ENCODE measurements around the gene NR2F1-AS1.

Gene NR2F1-AS1

DNA sequence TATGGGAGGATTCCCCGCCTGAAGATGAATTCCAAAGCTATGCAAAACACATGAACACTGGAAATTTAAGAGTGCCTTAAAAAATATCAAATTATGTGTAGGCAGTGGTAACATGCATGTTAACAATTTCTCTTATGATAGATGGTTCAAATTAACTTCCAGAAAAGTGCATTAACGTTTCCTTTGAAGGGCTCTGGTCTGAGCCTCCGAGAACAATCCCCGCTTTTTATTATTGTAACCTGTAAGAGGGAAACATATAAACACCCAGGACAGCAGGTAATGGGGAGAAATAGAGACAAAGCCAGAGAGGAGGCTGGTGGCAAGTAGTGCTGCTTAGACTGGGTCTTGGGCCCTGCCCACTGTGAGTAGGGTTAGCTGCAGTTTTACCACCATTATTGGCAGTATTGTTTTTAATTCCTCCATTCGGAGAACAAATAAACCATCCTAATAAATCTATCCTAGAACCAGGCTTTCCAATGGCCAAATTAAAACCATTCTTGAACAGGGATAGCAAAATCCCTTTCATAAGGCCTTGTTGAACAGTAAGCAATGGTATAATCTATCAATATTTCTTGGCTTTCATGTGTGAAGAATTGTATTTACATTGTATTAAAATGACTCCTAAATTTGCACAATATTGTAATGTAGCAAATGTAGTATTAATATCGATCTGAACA is 8.3 kb upstream of the NR2F1-AS1 start:
- DNase-seq, result no peak

DNA sequence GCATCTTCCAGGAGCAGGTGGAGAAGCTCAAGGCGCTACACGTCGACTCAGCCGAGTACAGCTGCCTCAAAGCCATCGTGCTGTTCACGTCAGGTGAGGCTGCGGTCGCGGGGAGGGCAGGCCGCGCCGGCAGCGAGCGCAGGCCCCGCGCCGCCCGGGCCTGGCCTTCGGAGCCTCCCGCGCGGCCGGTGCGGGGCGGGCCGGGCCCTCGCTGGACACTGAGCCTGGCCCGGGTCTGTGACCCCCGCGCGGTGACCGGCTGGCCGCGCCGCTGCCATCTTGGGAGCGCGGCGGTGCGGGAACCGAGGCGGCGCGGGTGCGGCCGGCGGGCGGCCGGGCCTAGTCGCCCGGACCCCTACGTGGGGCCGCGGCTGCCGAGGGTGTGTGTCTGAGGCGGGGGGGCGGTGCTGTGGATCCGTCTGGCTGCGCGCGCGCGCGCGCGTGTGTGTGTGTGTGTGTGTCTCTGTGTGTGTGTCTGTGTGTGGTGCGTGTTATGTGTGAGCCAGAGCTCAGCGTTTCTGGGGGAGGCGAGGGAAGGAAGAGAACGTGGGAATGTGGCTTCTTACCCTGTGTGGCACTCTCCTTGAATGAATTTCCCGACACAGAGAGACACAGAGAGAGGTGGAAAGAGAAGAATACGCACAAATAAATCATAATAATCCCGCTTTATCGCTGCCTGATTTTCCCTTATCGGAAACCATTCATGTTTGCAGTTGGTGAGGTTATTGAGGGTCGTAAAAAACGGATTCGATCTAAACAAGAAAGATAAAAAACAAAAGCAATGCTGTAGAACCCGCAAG is 7.5 kb upstream of the NR2F1-AS1 start:
- no peak for DNase-seq

DNA sequence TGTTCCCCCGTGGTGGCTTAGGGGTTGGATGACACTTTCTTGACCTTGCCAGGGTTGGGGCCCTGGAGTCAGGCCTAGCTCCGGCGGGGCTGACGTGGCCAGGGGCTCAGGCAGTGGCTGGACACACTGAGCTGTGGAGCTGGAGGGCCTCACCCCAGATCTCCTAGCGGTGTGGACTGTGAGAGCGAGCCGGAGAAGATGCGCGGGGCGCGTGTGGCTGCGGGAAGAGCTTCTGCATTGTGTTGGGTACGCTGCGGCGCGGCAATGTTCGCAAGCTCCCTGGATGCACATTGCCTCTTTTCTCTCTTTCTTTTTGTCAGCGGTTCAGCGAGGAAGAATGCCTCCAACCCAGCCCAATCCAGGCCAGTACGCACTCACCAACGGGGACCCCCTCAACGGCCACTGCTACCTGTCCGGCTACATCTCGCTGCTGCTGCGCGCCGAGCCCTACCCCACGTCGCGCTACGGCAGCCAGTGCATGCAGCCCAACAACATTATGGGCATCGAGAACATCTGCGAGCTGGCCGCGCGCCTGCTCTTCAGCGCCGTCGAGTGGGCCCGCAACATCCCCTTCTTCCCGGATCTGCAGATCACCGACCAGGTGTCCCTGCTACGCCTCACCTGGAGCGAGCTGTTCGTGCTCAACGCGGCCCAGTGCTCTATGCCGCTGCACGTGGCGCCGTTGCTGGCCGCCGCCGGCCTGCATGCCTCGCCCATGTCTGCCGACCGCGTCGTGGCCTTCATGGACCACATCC is 6.8 kb upstream of the NR2F1-AS1 start:
- DNase-seq, result no peak

DNA sequence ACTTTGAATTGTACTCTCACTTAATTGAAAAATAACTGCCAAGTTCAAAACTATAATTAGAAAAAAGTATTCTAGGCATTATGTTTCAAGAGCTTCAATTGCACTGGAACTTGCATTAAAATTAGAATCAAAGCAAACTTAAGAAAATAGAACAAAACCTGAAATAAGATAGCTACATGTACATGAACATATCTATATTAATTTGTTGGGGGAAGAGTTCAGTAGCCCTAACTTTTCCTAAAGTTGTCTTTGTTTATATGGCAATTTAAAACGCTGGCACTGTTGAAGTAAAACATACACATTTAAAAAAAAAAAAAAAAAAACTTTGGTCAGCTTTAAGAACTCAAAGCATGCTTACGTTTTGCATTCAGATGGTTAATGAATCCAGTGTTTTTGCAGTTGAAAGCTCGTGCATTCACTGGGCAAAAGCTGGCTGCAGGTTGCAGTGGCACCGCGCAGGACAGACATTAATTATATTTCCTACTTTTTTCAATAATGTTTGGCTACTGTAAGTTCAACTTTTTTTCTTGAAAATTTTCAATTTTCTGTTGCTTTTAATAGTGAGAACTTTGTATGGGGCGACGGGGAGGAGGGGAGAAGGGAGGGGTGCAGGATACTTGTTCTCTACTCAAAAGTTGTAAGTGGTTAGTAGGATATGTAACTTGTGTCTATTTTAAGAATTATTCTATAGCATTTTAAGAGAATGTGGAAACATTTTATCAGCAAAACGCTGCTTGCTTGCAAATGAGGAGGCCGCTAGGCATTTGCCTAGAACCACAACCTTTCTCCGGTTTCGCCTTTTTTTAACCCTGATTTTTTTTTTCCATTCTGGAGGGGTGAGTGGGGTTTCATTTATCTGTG is 5.9 kb upstream of the NR2F1-AS1 start:
- no peak for DNase-seq

DNA sequence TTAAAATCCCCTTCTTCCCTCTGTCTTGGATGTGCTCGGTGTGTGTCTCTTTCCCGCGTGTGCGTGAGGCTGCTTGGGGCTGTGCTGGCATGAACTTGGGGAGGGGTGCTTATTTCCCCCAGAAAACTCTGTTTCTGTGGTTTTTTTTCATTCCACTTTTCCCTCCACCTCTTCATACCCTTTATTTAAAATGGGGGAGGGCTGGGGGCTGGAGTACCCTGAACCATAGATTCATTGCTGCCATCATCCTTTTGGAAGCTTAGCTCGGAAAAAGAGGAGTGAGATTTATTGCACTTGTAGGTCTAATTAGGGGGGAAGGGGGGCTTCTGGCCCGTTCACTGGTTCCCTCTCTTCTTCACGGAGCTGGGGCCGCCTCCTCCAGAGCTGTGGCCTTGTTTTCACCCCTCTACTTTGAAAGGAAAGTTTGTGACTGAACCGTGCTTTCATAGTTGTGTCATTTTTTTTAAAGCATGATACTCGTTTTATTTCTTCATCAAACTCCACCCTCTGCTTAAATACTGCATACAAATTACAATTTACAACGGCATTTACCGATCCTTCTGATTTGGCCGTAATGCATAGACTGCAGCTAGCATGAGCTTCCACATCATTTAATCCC is 4.9 kb upstream of the NR2F1-AS1 start:
- no peak for DNase-seq

DNA sequence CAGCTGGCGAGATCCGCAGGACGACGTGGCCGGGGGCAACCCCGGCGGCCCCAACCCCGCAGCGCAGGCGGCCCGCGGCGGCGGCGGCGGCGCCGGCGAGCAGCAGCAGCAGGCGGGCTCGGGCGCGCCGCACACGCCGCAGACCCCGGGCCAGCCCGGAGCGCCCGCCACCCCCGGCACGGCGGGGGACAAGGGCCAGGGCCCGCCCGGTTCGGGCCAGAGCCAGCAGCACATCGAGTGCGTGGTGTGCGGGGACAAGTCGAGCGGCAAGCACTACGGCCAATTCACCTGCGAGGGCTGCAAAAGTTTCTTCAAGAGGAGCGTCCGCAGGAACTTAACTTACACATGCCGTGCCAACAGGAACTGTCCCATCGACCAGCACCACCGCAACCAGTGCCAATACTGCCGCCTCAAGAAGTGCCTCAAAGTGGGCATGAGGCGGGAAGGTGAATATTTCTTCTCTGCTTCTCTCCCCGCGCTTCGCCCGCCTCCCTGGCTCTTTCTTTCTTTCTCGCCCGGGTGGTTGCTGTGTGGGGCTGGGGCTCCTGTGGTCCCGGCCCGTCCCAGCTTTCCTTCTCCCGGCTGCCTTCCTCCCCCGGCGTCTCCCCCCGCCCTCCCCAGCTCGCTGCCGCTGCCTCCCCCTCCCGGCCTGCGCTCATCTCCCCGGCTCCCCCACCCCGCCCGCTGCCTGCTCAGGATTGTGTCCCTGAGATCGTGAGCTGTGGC is 4.2 kb upstream of the NR2F1-AS1 start:
- no peak for DNase-seq

DNA sequence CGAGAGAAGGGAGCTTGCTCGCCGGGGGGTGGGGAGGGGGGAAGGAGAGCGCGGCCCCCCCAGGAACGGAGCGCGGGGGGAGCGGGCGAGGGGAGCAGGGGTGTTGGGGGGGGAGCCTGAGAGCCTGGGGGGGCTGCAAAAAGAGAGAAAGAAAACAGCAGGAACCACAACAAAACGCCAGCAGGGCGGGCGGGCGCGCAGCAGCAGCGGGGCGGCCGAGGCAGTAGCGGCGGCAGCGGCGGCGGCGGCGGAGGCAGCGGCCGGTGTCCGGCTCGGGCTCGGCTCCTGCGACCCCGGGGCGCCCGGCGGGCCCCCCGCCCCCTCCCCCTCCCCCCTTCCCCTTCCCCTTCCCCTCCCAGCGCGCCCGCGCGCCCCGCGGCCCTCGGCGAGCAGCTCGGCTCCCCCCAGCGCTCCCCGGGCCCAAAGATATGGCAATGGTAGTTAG is 3.6 kb upstream of the NR2F1-AS1 start:
- no peak for DNase-seq

DNA sequence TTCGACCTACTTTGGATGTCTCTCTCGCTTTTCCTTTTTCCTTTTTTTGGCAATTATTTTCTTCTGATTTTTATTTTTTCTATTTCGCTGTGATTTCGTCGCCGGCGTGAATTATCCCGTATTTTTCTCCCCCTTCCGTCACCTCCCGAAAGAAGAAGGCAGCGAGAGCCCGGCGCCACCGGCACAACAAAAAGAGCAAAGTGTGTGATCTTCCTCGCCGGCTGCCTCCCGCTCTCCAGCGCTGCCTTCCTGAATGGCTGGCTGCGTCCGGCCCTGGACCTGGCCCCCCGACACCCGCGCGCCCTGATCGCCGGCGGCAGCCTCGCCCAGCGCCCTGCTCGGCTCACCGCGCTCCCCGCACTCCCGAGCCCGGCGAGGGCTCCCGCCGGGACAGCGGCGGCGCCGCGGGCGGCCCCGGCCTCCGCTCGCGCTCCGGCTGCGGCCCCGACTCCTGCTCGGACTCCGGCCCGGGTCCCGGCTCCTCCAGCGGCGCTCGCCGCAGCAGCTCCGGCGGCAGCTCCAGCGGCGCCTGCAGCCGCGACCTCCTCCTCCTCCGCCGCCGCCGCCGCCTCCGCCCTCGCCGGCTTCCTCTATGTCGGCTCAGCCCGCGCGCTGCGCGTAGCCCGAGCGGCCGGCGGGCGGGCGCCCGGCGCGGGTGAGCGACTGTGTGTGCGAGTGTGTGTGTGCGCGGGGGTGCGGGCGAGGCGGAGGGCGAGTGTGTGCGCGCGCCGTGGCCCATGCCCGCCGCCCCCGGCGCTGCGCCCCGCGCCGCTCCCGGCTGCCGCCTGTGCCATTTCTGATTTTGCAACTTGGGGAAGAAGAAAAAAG is 3.0 kb upstream of the NR2F1-AS1 start:
- DNase-seq, result no peak

DNA sequence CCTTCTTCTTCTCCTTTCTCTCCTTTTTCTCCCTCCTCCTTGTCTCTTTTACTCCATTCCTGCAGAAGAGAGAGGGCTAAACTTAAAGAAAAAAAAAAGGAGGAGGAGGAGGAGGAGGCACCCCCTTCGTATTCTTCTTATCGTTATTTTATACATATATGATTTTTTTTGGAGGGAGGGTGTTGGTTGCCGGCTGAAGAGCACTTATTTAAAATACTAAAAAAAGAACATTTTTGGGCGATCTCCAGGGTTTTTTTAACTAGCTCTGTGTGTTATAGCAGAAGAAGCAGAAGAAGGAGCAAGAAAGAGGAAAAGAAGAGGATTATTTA is 2.4 kb upstream of the NR2F1-AS1 start:
- DNase-seq, result no peak

DNA sequence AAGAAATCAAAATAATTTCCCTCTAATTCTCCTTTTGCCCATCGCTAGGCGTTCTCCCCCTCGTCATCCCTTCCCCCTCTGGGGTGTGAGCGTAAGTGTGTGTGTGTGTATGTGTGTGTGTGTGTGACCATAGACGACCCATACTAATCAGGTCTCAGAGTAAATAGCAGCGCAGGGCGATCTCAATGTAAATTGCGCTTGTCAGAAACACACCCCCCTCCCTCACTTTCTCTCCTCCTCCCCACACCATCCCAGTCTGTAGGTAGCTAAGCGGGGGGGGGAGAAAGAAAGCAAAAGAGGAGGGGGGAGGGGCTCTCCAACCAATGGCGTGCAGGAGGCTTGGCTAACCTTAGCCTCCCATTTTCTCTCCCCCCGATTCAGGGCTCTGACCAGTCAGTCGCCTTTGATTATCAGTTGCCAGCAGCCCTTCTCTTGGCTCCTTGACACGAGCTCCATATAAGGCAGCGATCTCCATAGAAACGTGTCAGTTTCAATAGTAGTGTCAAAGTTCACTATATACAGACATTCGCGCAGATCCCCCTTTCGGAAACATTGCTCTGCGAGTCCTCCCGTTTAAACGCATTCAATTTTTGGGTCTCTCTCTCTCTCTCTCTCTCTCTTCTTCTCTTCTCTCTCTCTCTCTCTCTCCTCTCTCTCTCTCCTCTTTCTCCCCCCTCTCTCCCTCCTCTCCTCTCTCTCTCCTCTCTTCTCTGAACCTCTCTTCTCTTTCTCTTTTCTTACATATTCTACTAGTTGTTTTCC is 1.8 kb upstream of the NR2F1-AS1 start, which contains the start of gene NR2F1:
Gene NR2F1, plus strand, starts transcription at position 546 of the 762 bp plus-strand sequence. CDS start 1,802 bp downstream, outside the sequence.
- DNase-seq, result no peak

DNA sequence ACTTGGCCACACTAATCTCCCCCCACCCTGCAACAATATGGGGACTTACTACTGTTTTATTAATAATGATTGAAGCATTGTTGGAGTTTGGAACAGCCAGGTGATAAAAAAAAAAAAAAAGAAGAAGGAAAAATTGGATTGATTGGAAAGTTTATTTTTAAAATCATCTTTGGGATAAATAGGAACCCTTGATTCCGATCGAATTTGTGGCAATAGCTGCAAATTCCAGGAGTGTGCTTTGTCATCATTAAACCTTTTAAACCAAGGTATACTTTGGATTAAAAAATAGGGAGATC is 1.1 kb upstream of the NR2F1-AS1 start:
- DNase-seq, result no peak

DNA sequence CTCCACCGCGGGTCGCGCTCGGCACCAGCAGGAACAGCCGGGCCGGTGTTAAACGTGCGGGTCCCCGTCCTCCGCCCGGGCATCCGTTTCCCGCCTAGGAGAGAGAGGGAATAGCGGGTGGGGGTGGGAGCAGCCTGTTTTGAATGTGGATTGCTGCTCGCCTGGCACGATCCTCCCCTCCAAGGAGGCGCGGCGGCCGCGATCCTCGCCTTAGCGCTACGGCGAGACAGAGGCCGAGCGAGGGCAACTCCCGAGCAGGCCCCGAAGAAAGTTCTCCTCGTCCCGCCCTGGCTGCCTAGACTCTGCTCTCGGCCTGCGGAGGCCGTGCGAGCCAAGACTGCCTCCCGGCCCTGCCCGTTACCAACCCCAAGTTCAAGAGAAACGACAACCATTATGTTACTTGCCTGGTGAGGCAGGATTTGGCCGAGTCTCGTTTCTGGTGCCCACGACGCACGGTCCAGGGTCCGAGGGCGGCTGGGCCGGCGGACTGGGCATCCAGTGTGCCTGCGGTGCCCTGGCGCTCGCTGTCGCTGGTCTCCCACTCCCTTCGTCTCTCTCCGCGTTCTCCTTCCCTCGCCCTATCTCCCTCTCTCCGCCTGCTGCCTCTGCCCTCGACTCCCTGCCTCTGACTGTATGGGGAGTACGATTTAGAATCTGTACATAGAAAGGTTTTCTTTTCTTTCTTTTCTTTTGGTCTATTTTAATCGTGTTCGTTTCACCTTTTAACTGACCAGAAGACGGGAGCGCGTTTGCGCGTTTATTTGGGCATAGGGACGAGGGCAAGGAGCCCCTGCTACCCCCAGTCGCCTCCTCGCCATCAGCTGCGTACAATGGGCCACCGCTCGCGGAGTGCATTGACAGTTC is 724 bp downstream of the NR2F1-AS1 start:
- DNase-seq, result no peak

DNA sequence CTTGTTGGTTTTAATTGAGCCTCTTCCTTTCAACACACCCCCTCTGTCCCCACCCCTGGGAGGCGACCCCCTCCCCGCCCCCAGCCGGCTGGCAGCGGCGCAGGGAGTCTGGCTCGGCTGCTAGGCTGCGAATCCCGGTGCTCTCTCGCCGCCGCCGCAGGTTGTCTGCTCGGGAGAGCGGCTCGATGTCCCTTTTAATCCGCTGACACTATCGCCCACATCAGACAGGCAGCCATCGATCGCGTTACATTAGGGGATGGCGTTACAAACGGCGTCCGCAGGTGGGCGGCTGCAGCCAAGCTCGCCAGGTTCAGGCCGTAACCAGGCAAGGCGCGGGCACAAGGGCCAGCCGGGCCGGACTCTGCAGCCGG is 1.3 kb downstream of the NR2F1-AS1 start:
- DNase-seq, result no peak

DNA sequence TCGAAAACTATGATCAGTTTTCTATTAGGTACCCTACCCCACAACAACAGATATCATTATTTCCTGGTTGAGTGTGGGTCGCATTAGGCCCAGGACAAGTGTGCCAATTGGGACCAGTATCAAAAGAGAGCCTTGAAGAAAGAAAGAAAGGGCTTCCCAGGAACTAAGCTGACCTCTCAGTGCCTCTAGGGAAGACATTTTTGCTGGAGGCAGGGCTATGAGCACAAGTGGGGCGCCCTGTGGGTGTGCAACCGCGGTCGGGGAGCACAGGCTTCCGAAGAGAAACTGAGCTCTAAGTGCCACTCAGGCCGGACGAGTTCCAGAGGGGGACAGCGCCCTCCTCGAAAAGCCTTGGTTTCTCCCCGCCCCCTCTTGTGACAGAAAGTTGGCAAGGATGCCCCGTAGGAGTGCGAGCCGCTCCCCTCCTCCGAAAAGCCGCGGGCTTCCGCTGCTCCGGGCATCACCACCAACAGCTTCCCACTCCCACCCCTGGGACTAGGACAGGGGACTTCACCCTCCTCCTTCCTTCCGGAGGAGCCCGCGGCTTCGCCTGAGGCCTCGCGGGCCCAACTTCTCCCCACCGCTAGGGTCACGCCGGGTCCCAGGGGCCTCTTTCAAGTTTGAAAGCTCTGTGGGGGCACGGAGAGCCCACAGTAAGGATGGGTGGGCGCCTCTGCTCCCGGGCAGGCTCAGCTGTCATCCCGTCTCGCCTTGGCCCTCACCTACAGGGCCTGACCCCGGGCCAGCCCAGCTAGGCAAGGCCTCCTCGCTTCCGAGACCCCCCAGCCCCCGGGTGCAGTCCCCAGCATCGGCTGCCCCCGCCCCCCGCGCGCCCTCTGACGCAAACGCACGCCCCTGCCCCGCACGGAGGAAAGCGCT is 2.0 kb downstream of the NR2F1-AS1 start:
- no peak for DNase-seq

DNA sequence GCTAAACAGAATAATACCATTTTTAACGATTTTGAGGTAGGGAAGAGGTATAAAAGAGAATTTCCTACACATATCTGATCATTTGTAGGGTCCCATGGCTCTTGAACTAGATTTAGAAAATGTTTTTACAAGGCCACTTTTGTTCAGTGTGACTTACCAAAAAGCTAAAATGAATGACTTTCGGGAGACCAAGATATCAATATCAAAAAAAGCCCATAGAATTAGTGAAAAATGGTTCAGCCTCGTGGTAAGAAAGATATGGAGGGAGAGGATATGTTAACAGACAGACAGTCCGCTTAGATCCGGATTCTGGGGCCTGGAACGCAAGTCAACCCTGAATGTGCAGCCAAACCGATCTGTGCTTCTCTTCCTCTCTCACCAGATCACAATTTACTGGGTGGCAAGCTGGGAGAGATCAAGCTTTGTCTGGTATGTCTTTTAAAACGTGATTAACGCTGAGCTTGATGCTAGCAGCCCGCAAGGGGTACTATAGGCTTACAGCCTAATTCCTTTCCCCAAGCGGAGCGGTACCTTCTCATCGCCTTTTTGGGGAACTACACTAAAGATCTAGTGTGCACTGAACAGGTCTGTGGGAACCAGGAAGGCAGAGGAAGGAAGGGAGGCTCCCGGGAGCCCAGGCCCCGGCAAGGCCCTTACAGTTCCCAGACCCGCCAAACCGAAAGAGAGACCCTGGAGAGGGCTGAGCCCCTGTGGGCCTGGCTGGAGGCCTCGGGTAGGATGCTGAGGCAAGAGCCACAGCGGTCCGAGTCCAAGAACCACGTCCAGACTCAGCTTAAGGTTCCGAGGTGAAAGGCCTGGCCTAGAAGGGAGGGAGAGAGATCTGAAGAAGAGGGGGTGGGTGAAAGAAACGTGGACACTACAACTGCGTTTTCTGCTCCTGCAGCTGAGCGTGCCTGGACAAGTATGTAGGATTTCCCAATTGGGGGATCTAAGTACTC is 2.9 kb downstream of the NR2F1-AS1 start:
- DNase-seq, result no peak

DNA sequence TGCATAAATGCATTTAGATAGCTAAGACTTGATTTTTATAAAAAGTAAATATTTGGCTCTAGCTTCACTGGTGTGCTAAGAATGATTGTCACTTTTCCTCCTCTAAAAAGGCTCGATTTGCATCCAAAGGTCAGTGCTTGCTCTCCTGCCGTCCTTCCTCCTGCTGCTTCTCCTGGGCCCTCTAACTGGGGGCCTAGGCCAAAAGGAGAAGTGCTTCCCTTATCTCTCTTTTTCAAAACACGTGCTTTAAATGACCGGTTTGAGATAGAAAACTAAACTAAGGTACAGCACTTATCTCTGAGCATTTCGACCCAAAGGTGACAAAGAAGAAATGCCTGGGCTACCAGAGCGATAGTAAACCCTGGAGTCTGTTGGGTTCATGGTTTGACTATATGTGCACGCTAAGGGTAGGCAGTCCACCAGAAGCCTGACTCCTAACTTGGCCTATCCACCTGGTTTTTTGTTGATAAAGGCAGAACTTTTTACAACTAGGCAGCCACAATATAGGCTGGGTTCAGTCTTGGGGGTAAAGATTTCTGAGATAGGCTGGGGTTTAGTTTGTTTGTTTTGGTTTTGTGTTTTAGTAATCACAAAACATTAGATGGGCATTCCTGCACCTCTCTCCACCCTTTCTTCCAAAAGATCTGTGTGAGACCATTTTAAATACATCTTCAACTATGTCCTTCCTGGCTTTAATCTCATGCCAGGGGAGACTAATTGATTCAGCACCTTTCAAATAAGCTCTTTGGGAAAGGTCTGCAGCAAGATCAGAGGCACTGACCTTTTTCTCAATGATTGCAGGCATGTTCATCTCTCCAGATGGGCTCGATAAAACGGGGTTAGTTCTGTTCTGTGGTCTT is 3.8 kb downstream of the NR2F1-AS1 start:
- no peak for DNase-seq

Data from stimulated activated CD4-positive, alpha-beta T cell treated with anti-CD3 and anti-CD28 coated beads, Interleukin-2, amount 100 ng/mL, for 48 hours (primary cell).